ENCODE results near the gene MVK.

DNA sequence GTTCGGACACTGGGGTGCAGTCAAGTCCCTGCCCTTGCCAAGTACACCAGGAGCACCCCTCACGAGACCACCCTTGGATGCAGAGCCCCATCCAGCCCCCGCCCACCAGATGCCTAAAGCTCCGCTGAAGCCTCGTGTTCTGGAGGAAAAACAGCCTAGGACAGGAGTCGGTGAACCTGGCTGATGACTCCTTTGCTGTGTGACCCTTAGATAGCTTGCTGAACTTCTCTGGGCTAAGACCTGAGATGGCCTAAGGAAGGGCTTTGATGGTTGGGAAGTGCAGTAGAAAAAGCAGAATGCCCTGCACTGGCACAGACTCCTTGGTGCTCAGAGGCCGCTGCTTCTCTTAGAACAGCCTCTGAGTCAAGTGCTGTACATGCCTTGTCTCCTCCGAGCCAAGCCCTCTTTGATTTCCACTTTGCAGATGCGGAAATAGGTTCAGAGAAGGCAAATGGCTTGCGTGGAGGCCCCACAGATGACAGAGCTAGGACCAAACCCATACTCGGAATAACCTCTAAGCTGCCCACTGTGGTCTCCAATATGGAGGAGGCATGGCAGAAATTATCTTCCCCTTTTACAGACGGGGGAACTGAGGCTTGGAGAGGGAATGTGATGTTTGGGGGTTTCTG, 52.3 kb downstream of the MVK start:
- TF ChIP-seq, protein P1, sequence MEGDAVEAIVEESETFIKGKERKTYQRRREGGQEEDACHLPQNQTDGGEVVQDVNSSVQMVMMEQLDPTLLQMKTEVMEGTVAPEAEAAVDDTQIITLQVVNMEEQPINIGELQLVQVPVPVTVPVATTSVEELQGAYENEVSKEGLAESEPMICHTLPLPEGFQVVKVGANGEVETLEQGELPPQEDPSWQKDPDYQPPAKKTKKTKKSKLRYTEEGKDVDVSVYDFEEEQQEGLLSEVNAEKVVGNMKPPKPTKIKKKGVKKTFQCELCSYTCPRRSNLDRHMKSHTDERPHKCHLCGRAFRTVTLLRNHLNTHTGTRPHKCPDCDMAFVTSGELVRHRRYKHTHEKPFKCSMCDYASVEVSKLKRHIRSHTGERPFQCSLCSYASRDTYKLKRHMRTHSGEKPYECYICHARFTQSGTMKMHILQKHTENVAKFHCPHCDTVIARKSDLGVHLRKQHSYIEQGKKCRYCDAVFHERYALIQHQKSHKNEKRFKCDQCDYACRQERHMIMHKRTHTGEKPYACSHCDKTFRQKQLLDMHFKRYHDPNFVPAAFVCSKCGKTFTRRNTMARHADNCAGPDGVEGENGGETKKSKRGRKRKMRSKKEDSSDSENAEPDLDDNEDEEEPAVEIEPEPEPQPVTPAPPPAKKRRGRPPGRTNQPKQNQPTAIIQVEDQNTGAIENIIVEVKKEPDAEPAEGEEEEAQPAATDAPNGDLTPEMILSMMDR (IDR thresholded peaks at IDR 0.05; ENCODE audit: insufficient read depth, low read depth, low read length): no peak
- no peak for TF ChIP-seq EZH2 (IDR thresholded peaks at IDR 0.05; ENCODE audit: insufficient read depth, low read length)

All from astrocyte (in vitro differentiated cells and primary cell).